K562 (cell line): ENCODE measurements around the gene PCK1. TPM values are rescaled to one million over a fixed set of nuclear protein-coding genes. Genes with fewer than 3 reads are reported as not detected.

Experiments used
- ATAC-seq: fragments of 200-7000 bp; cut with Tn5 transposase; 3 replicates; pipeline ENCODE4 v1.9.1; 2020; ENCODE audit warnings: moderate library complexity
- BruUV-seq: library from RNA; stranded (reverse); fragments of 400-500 nt; replicated peaks from 2 replicates; lab custom pipeline; 2021; lab: Mats Ljungman, UMichigan
- CTCF ChIA-PET: fragments of 300-600 bp; formaldehyde crosslinking; extraction: SDS; loops from one replicate; lab custom pipeline; 2021; ENCODE audit warnings: low intra/inter-chr PET ratio; lab: Yijun Ruan, JAX
- POLR2A ChIA-PET: fragments of 300-600, 350-650 bp; sonication (Branson Sonifier 250); formaldehyde crosslinking; extraction: SDS; loops from one replicate; lab custom pipeline; 2021; ENCODE audit warnings: antibody characterized with exemption, inconsistent platforms; lab: Yijun Ruan, JAX
- DNase-seq, 4 experiments: peaks; one replicate each; pipeline versions ENCODE4 v3.0.0 to v3.0.0-alpha.2; 2011 to 2018; ENCODE audit warnings: low spot score in 3 of 4, mixed read lengths in 3 of 4; ENCODE audit errors: extremely low read depth in 1 of 4
- FAIRE-seq: peaks from 2 replicates; lab custom pipeline; 2011; peaks lifted over from hg19 to GRCh38; lab: Jason Lieb, UNC
- H2AFZ ChIP-seq: 2 replicates; pipeline ENCODE4 v1.6.0; 2011; ENCODE audit warnings: low read depth, low read length, control low read depth, inconsistent platforms
- H3K27ac ChIP-seq: fragments of 200-600 bp; 3 replicates; pipeline ENCODE4 v1.8.0; 2011; ENCODE audit warnings: low read depth, mild to moderate bottlenecking, control low read depth, inconsistent platforms, low read length, moderate library complexity, mixed read lengths; ENCODE audit errors: extremely low read depth
- H3K27me3 ChIP-seq, 2 experiments: fragments of 300-600 bp in 1 of 2; 2 replicates in 1 of 2; 3 replicates in 1 of 2; pipeline versions ENCODE4 v1.6.0 to v1.8.0; 2011; ENCODE audit warnings: inconsistent platforms in 2 of 2, low read length in 2 of 2, mild to moderate bottlenecking in 1 of 2, mixed read lengths in 1 of 2, moderate library complexity in 1 of 2; ENCODE audit not compliant: control insufficient read depth in 2 of 2, insufficient read depth in 2 of 2
- H3K36me3 ChIP-seq: fragments of 300-600 bp; 3 replicates; pipeline ENCODE4 v1.8.0; 2011; ENCODE audit warnings: mild to moderate bottlenecking, low read length, inconsistent platforms; ENCODE audit not compliant: control insufficient read depth, insufficient read depth
- H3K4me1 ChIP-seq, 2 experiments: fragments of 200-600 bp in 1 of 2; replicated peaks in 1 of 2; 2 replicates in 1 of 2; 3 replicates in 1 of 2; pipeline versions ENCODE4 v1.5.1 to v1.8.0; 2011; ENCODE audit warnings: inconsistent platforms in 2 of 2, low read length in 2 of 2, mild to moderate bottlenecking in 1 of 2, mixed read lengths in 1 of 2, moderate library complexity in 1 of 2; ENCODE audit not compliant: control insufficient read depth in 2 of 2, insufficient read depth in 2 of 2
- H3K4me2 ChIP-seq: 2 replicates; pipeline ENCODE4 v1.6.1; 2011; ENCODE audit warnings: low read length, control low read depth, inconsistent platforms, mixed read lengths; ENCODE audit not compliant: insufficient read depth
- H3K4me3 ChIP-seq: fragments of 200-600 bp; sonication (generic), shearing (Covaris generic); 2 replicates; pipeline ENCODE4 v1.5.1; 2016; ENCODE audit warnings: control low read depth, inconsistent platforms
- H3K79me2 ChIP-seq: fragments of 200-600 bp; 3 replicates; pipeline ENCODE4 v1.8.0; 2011; ENCODE audit warnings: low read length, inconsistent platforms; ENCODE audit not compliant: control insufficient read depth, insufficient read depth
- H3K9ac ChIP-seq, 2 experiments: 2 replicates each; pipeline versions ENCODE4 v1.6.0 to v1.6.1; 2011; ENCODE audit warnings: low read depth in 2 of 2, low read length in 2 of 2, control low read depth in 1 of 2, inconsistent platforms in 1 of 2, mild to moderate bottlenecking in 1 of 2, mixed read lengths in 1 of 2; ENCODE audit not compliant: insufficient read depth in 1 of 2
- H3K9me1 ChIP-seq: one replicate; pipeline ENCODE4 v1.6.0; 2011; ENCODE audit warnings: inconsistent platforms, mild to moderate bottlenecking, low read length, moderate library complexity; ENCODE audit not compliant: control insufficient read depth, insufficient read depth
- H3K9me3 ChIP-seq: replicated peaks from 2 replicates; pipeline ENCODE4 v1.5.1; 2011; ENCODE audit warnings: low read depth, low read length, inconsistent platforms; ENCODE audit not compliant: control insufficient read depth, insufficient read depth
- H4K20me1 ChIP-seq: replicated peaks from 2 replicates; pipeline ENCODE4 v1.6.1; 2011; ENCODE audit warnings: low read length, inconsistent platforms, mixed read lengths; ENCODE audit not compliant: control insufficient read depth, insufficient read depth
- CXXC5 ChIP-seq: fragments of 250-450 bp; sonication (Bioruptor Pico); IDR thresholded peaks from 2 replicates; pipeline ENCODE4 v1.8.0; 2022; ENCODE audit warnings: inconsistent platforms, mild to moderate bottlenecking, moderate library complexity
- EGR1 ChIP-seq: fragments of 450-650 bp; conservative IDR thresholded peaks from 2 replicates; pipeline ENCODE4 v1.6.1; 2017; ENCODE audit warnings: mild to moderate bottlenecking
- FOXA1 ChIP-seq: fragments of 450-650 bp; IDR thresholded peaks from 2 replicates; pipeline ENCODE4 v1.6.1; 2016; ENCODE audit warnings: mild to moderate bottlenecking, borderline replicate concordance
- MEIS2 ChIP-seq: fragments of 450-650 bp; IDR thresholded peaks from 2 replicates; pipeline ENCODE4 v1.6.1; 2014; ENCODE audit warnings: mild to moderate bottlenecking; ENCODE audit not compliant: partially characterized antibody
- NCOA6 ChIP-seq: fragments of 450-650 bp; IDR thresholded peaks from 2 replicates; pipeline ENCODE4 v1.6.1; 2017; ENCODE audit warnings: mild to moderate bottlenecking
- NR4A1 ChIP-seq, 2 experiments: fragments of 250-450 bp in 1 of 2; fragments of 450-650 bp in 1 of 2; sonication (Bioruptor Pico) in 1 of 2; IDR thresholded peaks; 2 replicates each; pipeline versions ENCODE4 v1.4.0 to v1.6.1; 2016 to 2020; ENCODE audit warnings: mild to moderate bottlenecking in 2 of 2, missing compliant biosample characterization in 1 of 2, missing genetic modification characterization in 1 of 2, moderate library complexity in 1 of 2
- RCOR1 ChIP-seq, 2 experiments: IDR thresholded peaks; 2 replicates each; pipeline ENCODE4 v1.6.1; 2012; ENCODE audit warnings: low read depth in 2 of 2, low read length in 2 of 2, borderline replicate concordance in 1 of 2, improper control_type of control experiment in 1 of 2
- THRAP3 ChIP-seq: fragments of 450-650 bp; IDR thresholded peaks from 2 replicates; pipeline ENCODE4 v1.6.1; 2016; ENCODE audit warnings: mild to moderate bottlenecking, inconsistent platforms, borderline replicate concordance
- ZNF830 ChIP-seq: fragments of 250-450 bp; sonication (Bioruptor Pico); IDR thresholded peaks from 2 replicates; pipeline ENCODE4 v1.5.0; 2021; ENCODE audit warnings: mild to moderate bottlenecking
- WGBS: fragments of 100-300 bp; shearing (Covaris generic); methylation state at CpG from one replicate; pipeline ENCODE4 v1.1.6; 2016; ENCODE audit warnings: low coverage, mixed read lengths; ENCODE audit not compliant: insufficient coverage; ENCODE audit errors: missing lambda C conversion rate; 5-methylcytosine and 5-hydroxymethylcytosine counted together
- in situ Hi-C: fragments of 300-500 bp; cut with MboI; formaldehyde crosslinking; loops from 4 replicates; pipeline ENCODE4 v1.15.0; 2018; ENCODE audit warnings: inconsistent platforms, mixed read lengths
- intact Hi-C: fragments of 100-400 bp; cut with micrococcal nuclease; formaldehyde crosslinking; loops from 2 replicates; pipeline ENCODE4 v1.14.2; 2022
- polyA plus RNA-seq, 8 experiments: library from polyadenylated mRNA; depleted of rRNA in 4 of 8; stranded (reverse) in 5 of 8; unstranded in 3 of 8; fragments of >200 nt; fragmentation: Nextera tagmentation in 2 of 8; fragmentation: Illumina TruSeq in 1 of 8; extraction: Ambion mirVana in 2 of 8; extraction: Trizol in 1 of 8; gene quantifications; 2 replicates each; pipeline versions ENCODE4 v1.2.1 to v1.2.3, GENCODE V29; 2011 to 2014; ENCODE audit warnings: inconsistent platforms in 1 of 8, missing spikeins in 1 of 8
- total RNA-seq, 7 experiments: library from RNA; depleted of rRNA in 6 of 7; stranded (reverse); fragments of >200 nt in 6 of 7; fragmentation: Illumina TruSeq in 2 of 7; extraction: Trizol in 2 of 7; gene quantifications; 2 replicates each; pipeline versions ENCODE4 v1.2.1 to v1.2.3, GENCODE V29; 2011 to 2021; ENCODE audit warnings: low replicate concordance in 1 of 7
- TF ChIP-seq, protein P1 (sequence below): fragments of 450-650 bp; IDR thresholded peaks from 2 replicates; pipeline ENCODE4 v1.6.1; 2016

Gene PCK1
- total and polyA plus RNA-seq, 9 of the 15 experiments (the other 6 are each of a cell fraction or from before 2014, with no cell fraction given) = 0.05 to 0.73 (median 0.15) TPM

- ChIA-PET POLR2A (no interaction called here), CTCF (no interaction called here)
- H3K9ac ChIP-seq = no peak overlapping the region; a peak in 1 of 4 replicates
- no peaks in the 10 kb centered on the region for H3K79me2 ChIP-seq
- in situ Hi-C loops (no loop called here), intact Hi-C loops (no loop called here)
- H4K20me1 ChIP-seq = no peaks in the 10 kb centered on the region
- H2AFZ ChIP-seq = peak overlapping the region; percentile 41; the same call in 1 of the 2 replicates
- no peak overlapping the region for H3K27ac ChIP-seq
- H3K27me3 ChIP-seq = peaks cover 23 to 64% of the 10 kb centered on the region in 2 experiments; a peak in 4 of 5 replicates
- H3K36me3 ChIP-seq = no peaks in the 10 kb centered on the region
- FAIRE-seq (peak; percentile 62), ATAC-seq (no peak; the same call in 2 of the 3 replicates)
- no TSS peak for BruUV-seq
- H3K4me3 ChIP-seq = no peak overlapping the region
- H3K9me1 ChIP-seq = no peaks in the 10 kb centered on the region
- H3K4me1 ChIP-seq = peaks cover 32 to 49% of the 10 kb centered on the region in 2 experiments
- 15% methylated on average over 11 of the region's 11 CpGs for WGBS
- peak overlapping the region; percentile 52; the same call in 1 of the 2 replicates for H3K4me2 ChIP-seq
- no peaks in the 10 kb centered on the region for H3K9me3 ChIP-seq
- TF ChIP-seq NR4A1 (CRISPR knock-in tag; IDR thresholded peaks at IDR 0.05) (no peak), NR4A1 (tag; IDR thresholded peaks at IDR 0.05) (peak; percentile 79), THRAP3 (no peak)
- TF ChIP-seq, all 486 proteins: peak for 1
- no peak for DNase-seq
Observed at GRCh38 chr20:57579331-57579897, 18.5 kb downstream of the PCK1 start.

- Histone ChIP-seq H2AFZ (no peak overlapping the region), H3K9me3 (no peaks in the 10 kb centered on the region), H3K4me2 (peak overlapping the region; percentile 52; the same call in 1 of the 2 replicates), H3K36me3 (no peaks in the 10 kb centered on the region), H3K4me3 (no peak overlapping the region), H3K79me2 (no peaks in the 10 kb centered on the region), H3K4me1 (peaks cover 32 to 49% of the 10 kb centered on the region in 2 experiments), H4K20me1 (no peaks in the 10 kb centered on the region), H3K9ac (no peak overlapping the region), H3K27ac (no peak overlapping the region), H3K9me1 (no peaks in the 10 kb centered on the region), H3K27me3 (peaks cover 22 to 63% of the 10 kb centered on the region in 2 experiments; a peak in 4 of 5 replicates)
- POLR2A ChIA-PET = interaction anchor here (0.6 to 1.2 kb wide), 2 partner anchors 16 to 32 kb away, joined by 3 to 5 read pairs; no protein-coding TSS in a partner anchor
- CTCF ChIA-PET = no interaction called here
- FAIRE-seq (no peak), ATAC-seq (no peak), DNase-seq (peak in 1 of 4 experiments; percentile 31)
- 2% methylated on average over 21 of the region's 21 CpGs for WGBS
- intact Hi-C loops (no loop called here), in situ Hi-C loops (no loop called here)
- no TSS peak for BruUV-seq
- TF ChIP-seq CXXC5 (CRISPR knock-in tag) (0 out of 2 replicates have a peak, but pooled peaks have one; percentile 12), NCOA6 (no peak), FOXA1 (no peak), RCOR1 (IDR thresholded peaks at IDR 0.05; ENCODE audit: borderline replicate concordance in 1 of 2, low read depth in 2 of 2, low read length in 2 of 2) (0 out of 4 replicates have a peak, but pooled peaks of 1 of the 2 experiments have one; percentile 23), EGR1 (peak; percentile 39), ZNF830 (CRISPR knock-in tag) (no peak), MEIS2 (peak; percentile 96)
- TF ChIP-seq, protein P1, sequence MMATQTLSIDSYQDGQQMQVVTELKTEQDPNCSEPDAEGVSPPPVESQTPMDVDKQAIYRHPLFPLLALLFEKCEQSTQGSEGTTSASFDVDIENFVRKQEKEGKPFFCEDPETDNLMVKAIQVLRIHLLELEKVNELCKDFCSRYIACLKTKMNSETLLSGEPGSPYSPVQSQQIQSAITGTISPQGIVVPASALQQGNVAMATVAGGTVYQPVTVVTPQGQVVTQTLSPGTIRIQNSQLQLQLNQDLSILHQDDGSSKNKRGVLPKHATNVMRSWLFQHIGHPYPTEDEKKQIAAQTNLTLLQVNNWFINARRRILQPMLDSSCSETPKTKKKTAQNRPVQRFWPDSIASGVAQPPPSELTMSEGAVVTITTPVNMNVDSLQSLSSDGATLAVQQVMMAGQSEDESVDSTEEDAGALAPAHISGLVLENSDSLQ = peak; percentile 85
Observed at GRCh38 chr20:57579898-57580447, 19.1 kb downstream of the PCK1 start.
